Umbilical cord (tissue), 2 donors: Measurements from ENCODE around the gene BRD4. TPM values are rescaled to one million over a fixed set of nuclear protein-coding genes. Genes with fewer than 3 reads are reported as not detected.

Experiments
- DNase-seq: peaks from one replicate; pipeline ENCODE4 v3.0.0-alpha.2; 2015; ENCODE audit warnings: low spot score
- total RNA-seq: library from RNA; depleted of rRNA; stranded (reverse); fragments of >200 nt; gene quantifications from one replicate; pipeline ENCODE4 v1.2.3, GENCODE V29; 2014; ENCODE audit warnings: low replicate concordance; ENCODE audit not compliant: insufficient read depth

The BRD4 gene
- total RNA-seq, 1 donor from 2014 or later = 8.2 TPM

- DNase-seq = peak; percentile 89
Observed at GRCh38 chr19:15248648-15249527, 83.5 kb downstream of the BRD4 start.

- DNase-seq = peak; percentile 74
Observed at GRCh38 chr19:15248106-15248505, 84.2 kb downstream of the BRD4 start.

GRCh38 chr19:15247107-15248014 lies 85.0 kb downstream of the BRD4 start:
- DNase-seq = peak; percentile 58

- DNase-seq = no peak
Observed at GRCh38 chr19:15246198-15246481, 86.2 kb downstream of the BRD4 start.

GRCh38 chr19:15245370-15246197 lies 86.8 kb downstream of the BRD4 start:
- no peak for DNase-seq

- no peak for DNase-seq
Observed at GRCh38 chr19:15244808-15245207, 87.5 kb downstream of the BRD4 start.

- DNase-seq = no peak
Observed at GRCh38 chr19:15244106-15244803, 88.1 kb downstream of the BRD4 start.

GRCh38 chr19:15243236-15243957 lies 88.9 kb downstream of the BRD4 start:
- DNase-seq = no peak

GRCh38 chr19:15241259-15241910 lies 91.0 kb downstream of the BRD4 start:
- DNase-seq = no peak

- DNase-seq = no peak
Observed at GRCh38 chr19:15240515-15240914, 91.8 kb downstream of the BRD4 start.

- DNase-seq = no peak
Observed at GRCh38 chr19:15239337-15239949, 92.9 kb downstream of the BRD4 start.

- DNase-seq = no peak
Observed at GRCh38 chr19:15238639-15239155, 93.6 kb downstream of the BRD4 start.

GRCh38 chr19:15237759-15238638 lies 94.3 kb downstream of the BRD4 start:
- DNase-seq = no peak

GRCh38 chr19:15236886-15237285 lies 95.5 kb downstream of the BRD4 start:
- DNase-seq = no peak

GRCh38 chr19:15235781-15236180 lies 96.6 kb downstream of the BRD4 start:
- DNase-seq = no peak

- no peak for DNase-seq
Observed at GRCh38 chr19:15234431-15235130, 97.8 kb downstream of the BRD4 start.

- no peak for DNase-seq
Observed at GRCh38 chr19:15231271-15231670, 101.1 kb downstream of the BRD4 start.

- no peak for DNase-seq
Observed at GRCh38 chr19:15227261-15227660, 105.1 kb downstream of the BRD4 start.
